Loucy (cell line): Measurements from ENCODE around the gene HS3ST3A1.

Experiments
- CTCF ChIP-seq: fragments of 200-600 bp; sonication (generic); conservative IDR thresholded peaks from 2 replicates; pipeline ENCODE4 v1.5.1; 2014; ENCODE audit warnings: mild to moderate bottlenecking, antibody characterized with exemption, low read length
- EZH2phosphoT487 ChIP-seq: fragments of 200-600 bp; IDR thresholded peaks from 2 replicates; pipeline ENCODE4 v1.6.1; 2018; ENCODE audit warnings: antibody characterized with exemption, mild to moderate bottlenecking, moderate library complexity, borderline replicate concordance

DNA sequence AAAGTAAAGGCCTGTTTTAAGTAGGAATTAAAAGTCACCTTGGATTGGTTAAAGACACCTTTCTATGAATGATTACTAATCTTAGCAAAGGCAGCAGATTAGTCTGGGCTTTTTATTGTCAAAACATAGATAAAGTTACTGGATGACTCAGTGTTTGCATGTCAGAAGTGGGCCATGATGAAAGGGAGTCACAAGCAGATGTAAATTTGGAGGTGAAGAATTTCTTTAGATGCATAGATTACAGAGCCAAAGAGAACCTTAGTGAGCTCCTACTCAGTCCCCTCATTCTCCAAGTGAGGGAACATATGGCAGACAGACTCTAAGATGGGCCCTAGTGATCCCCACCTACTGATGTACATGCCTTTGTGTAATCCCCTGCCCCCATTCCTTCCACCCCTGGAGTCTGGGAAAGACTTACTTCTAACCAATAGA lies 124.5 kb downstream of the HS3ST3A1 start:
- TF ChIP-seq CTCF (no peak), EZH2phosphoT487 (no peak)
